GM23338 (cell line): Measurements from ENCODE around the gene ZNF784. TPM values are rescaled to one million over a fixed set of nuclear protein-coding genes. Genes with fewer than 3 reads are reported as not detected.

Experiments
- ATAC-seq: fragments of 200-7000 bp; cut with Tn5 transposase; 3 replicates; pipeline ENCODE4 v1.9.1; 2020
- DNase-seq: peaks from one replicate; pipeline ENCODE4 v3.0.0-alpha.2; 2015; ENCODE audit warnings: low spot score
- H2AFZ ChIP-seq: fragments of 200-600 bp; sonication (generic); 2 replicates; pipeline ENCODE4 v1.8.0; 2016; ENCODE audit warnings: antibody characterized with exemption, mild to moderate bottlenecking, moderate library complexity
- H3F3A ChIP-seq: fragments of 200-600 bp; sonication (generic); replicated peaks from 2 replicates; pipeline ENCODE4 v1.8.0; 2017; ENCODE audit warnings: antibody characterized with exemption, mixed run types, low read depth
- H3K27ac ChIP-seq: fragments of 200-600 bp; sonication (generic); 2 replicates; pipeline ENCODE4 v1.6.1; 2016; ENCODE audit warnings: low read depth
- H3K27me3 ChIP-seq: fragments of 200-600 bp; sonication (generic); 2 replicates; pipeline ENCODE4 v1.8.0; 2016; ENCODE audit warnings: mild to moderate bottlenecking, mixed run types, moderate library complexity; ENCODE audit not compliant: insufficient read depth
- H3K36me3 ChIP-seq: fragments of 200-600 bp; sonication (generic); 2 replicates; pipeline ENCODE4 v1.8.0; 2016; ENCODE audit warnings: mild to moderate bottlenecking; ENCODE audit not compliant: insufficient read depth
- H3K4me1 ChIP-seq: fragments of 200-600 bp; sonication (generic); 2 replicates; pipeline ENCODE4 v1.8.0; 2016; ENCODE audit warnings: mild to moderate bottlenecking, moderate library complexity; ENCODE audit not compliant: insufficient read depth
- H3K4me2 ChIP-seq: fragments of 200-600 bp; sonication (generic); 2 replicates; pipeline ENCODE4 v1.7.1; 2017; ENCODE audit warnings: mixed run types
- H3K4me3 ChIP-seq: fragments of 200-600 bp; sonication (generic); 2 replicates; pipeline ENCODE4 v1.6.1; 2016; ENCODE audit warnings: mixed run types
- H3K79me2 ChIP-seq: fragments of 200-600 bp; sonication (generic); replicated peaks from 2 replicates; pipeline ENCODE4 v1.8.0; 2017; ENCODE audit warnings: mild to moderate bottlenecking; ENCODE audit not compliant: insufficient read depth
- H3K9me2 ChIP-seq: fragments of 200-600 bp; sonication (generic); 2 replicates; pipeline ENCODE4 v1.8.0; 2017; ENCODE audit not compliant: insufficient read depth
- H4K20me1 ChIP-seq: fragments of 200-600 bp; sonication (generic); replicated peaks from 2 replicates; pipeline ENCODE4 v1.8.0; 2017; ENCODE audit warnings: mild to moderate bottlenecking; ENCODE audit not compliant: insufficient read depth
- H3K27ac Mint-ChIP-seq: 2 replicates; pipeline ENCODE4 v1.8.0; 2020; ENCODE audit warnings: inconsistent platforms, mild to moderate bottlenecking, moderate library complexity, mixed read lengths
- H3K27me3 Mint-ChIP-seq: 3 replicates; pipeline ENCODE4 v1.8.0; 2022; ENCODE audit warnings: low read depth, mild to moderate bottlenecking, moderate library complexity, mixed read lengths, inconsistent platforms; ENCODE audit not compliant: insufficient read depth, poor library complexity
- H3K36me3 Mint-ChIP-seq: 3 replicates; pipeline ENCODE4 v1.8.0; 2021; ENCODE audit warnings: low read depth, mild to moderate bottlenecking, inconsistent platforms, moderate library complexity, mixed read lengths
- H3K4me1 Mint-ChIP-seq: 3 replicates; pipeline ENCODE4 v1.8.0; 2020; ENCODE audit warnings: mild to moderate bottlenecking, inconsistent platforms, mixed read lengths
- H3K4me3 Mint-ChIP-seq: 3 replicates; pipeline ENCODE4 v1.8.0; 2021; ENCODE audit warnings: moderate library complexity, mild to moderate bottlenecking, inconsistent platforms, mixed read lengths
- H3K9me3 Mint-ChIP-seq: 3 replicates; pipeline ENCODE4 v1.8.0; 2020; ENCODE audit warnings: moderate library complexity, mild to moderate bottlenecking, inconsistent platforms, mixed read lengths
- CREB1 ChIP-seq: fragments of 250-450 bp; sonication (Bioruptor Pico); IDR thresholded peaks from 2 replicates; pipeline ENCODE4 v1.5.0; 2020; ENCODE audit warnings: low read depth, mild to moderate bottlenecking, moderate library complexity
- CTCF ChIP-seq, 2 experiments: fragments of 200-600 bp in 1 of 2; sonication (generic) in 1 of 2; conservative IDR thresholded peaks; 2 replicates each; pipeline versions ENCODE4 v1.5.1 to v1.6.1; 2016 to 2017; ENCODE audit warnings: antibody characterized with exemption in 2 of 2, low read depth in 2 of 2, mild to moderate bottlenecking in 2 of 2, moderate library complexity in 1 of 2
- ETS1 ChIP-seq: IDR thresholded peaks from 2 replicates; pipeline ENCODE4 v1.6.1; 2016; ENCODE audit warnings: antibody characterized with exemption
- EZH2 ChIP-seq: fragments of 200-600 bp; sonication (generic); IDR thresholded peaks from one replicate; pipeline ENCODE4 v1.8.0; 2017; ENCODE audit warnings: antibody characterized with exemption, mild to moderate bottlenecking, low read depth; ENCODE audit not compliant: unreplicated experiment
- EZH2phosphoT487 ChIP-seq: fragments of 200-600 bp; sonication (generic); IDR thresholded peaks from one replicate; pipeline ENCODE4 v1.8.1; 2018; ENCODE audit warnings: antibody characterized with exemption; ENCODE audit not compliant: unreplicated experiment
- JUNB ChIP-seq: IDR thresholded peaks from one replicate; pipeline ENCODE4 v1.6.1; 2016; ENCODE audit warnings: antibody characterized with exemption; ENCODE audit not compliant: unreplicated experiment
- NANOG ChIP-seq: IDR thresholded peaks from 2 replicates; pipeline ENCODE4 v1.6.1; 2016; ENCODE audit warnings: antibody characterized with exemption, borderline replicate concordance
- POLR2AphosphoS5 ChIP-seq: IDR thresholded peaks from 2 replicates; pipeline ENCODE4 v1.6.1; 2016; ENCODE audit warnings: antibody characterized with exemption, low read depth
- REST ChIP-seq: IDR thresholded peaks from one replicate; pipeline ENCODE4 v1.6.1; 2018; ENCODE audit warnings: antibody characterized with exemption; ENCODE audit not compliant: unreplicated experiment
- STAT1 ChIP-seq: IDR thresholded peaks from one replicate; pipeline ENCODE4 v1.6.1; 2016; ENCODE audit warnings: antibody characterized with exemption; ENCODE audit not compliant: unreplicated experiment
- ZNF114 ChIP-seq: fragments of 250-450 bp; sonication (Bioruptor Pico); IDR thresholded peaks from 2 replicates; pipeline ENCODE4 v1.5.0; 2020; ENCODE audit warnings: mild to moderate bottlenecking, moderate library complexity
- ZNF331 ChIP-seq: fragments of 250-450 bp; sonication (Bioruptor Pico); IDR thresholded peaks from 2 replicates; pipeline ENCODE4 v1.5.0; 2020; ENCODE audit warnings: low read depth, mild to moderate bottlenecking, moderate library complexity
- ZNF462 ChIP-seq: fragments of 250-450 bp; sonication (Bioruptor Pico); IDR thresholded peaks from 2 replicates; pipeline ENCODE4 v1.5.0; 2020; ENCODE audit warnings: mild to moderate bottlenecking, moderate library complexity
- polyA plus RNA-seq: library from polyadenylated mRNA; unstranded; fragments of >200 nt; fragmentation: Nextera tagmentation; extraction: Ambion mirVana; gene quantifications from 2 replicates; pipeline ENCODE4 v1.2.1, GENCODE V29; 2016
- total RNA-seq: library from RNA; depleted of rRNA; stranded (reverse); fragments of >200 nt; shearing (Covaris generic); gene quantifications from 2 replicates; pipeline ENCODE4 v1.2.3, GENCODE V29; 2014

The ZNF784 gene
- total and polyA plus RNA-seq, 2 experiments from 2014 or later, result 1.5 to 6.7 TPM

- Mint-ChIP-seq H3K9me3 (no peaks in the 10 kb centered on the region; the same call in 2 of the 3 replicates), H3K4me1 (peaks cover 25% of the 10 kb centered on the region), H3K4me3 (peak overlapping the region; percentile 18; the same call in 2 of the 3 replicates), H3K27ac (no peak overlapping the region), H3K27me3 (peaks cover 43% of the 10 kb centered on the region), H3K36me3 (peaks cover 25% of the 10 kb centered on the region)
- Histone ChIP-seq H2AFZ (no peak overlapping the region), H3K27ac (no peak overlapping the region), H3K79me2 (peaks cover 17% of the 10 kb centered on the region), H3K4me3 (no peak overlapping the region), H4K20me1 (no peaks in the 10 kb centered on the region), H3K36me3 (no peaks in the 10 kb centered on the region), H3K4me1 (no peaks in the 10 kb centered on the region; the same call in 1 of the 2 replicates), H3K4me2 (no peak overlapping the region), H3K27me3 (no peaks in the 10 kb centered on the region), H3F3A (peaks cover 15% of the 10 kb centered on the region), H3K9me2 (no peaks in the 10 kb centered on the region)
- DNase-seq, result no peak
- no peak for ATAC-seq
- TF ChIP-seq ZNF331 (CRISPR knock-in tag), result no peak
- no peak for TF ChIP-seq CTCF (conservative IDR thresholded peaks at IDR 0.05; ENCODE audit: low read depth in 2 of 2)
- no peak for TF ChIP-seq EZH2phosphoT487
- no peak for TF ChIP-seq CREB1 (CRISPR knock-in tag)
- no peak for TF ChIP-seq REST
- TF ChIP-seq ETS1, result no peak
- TF ChIP-seq STAT1, result no peak
- TF ChIP-seq JUNB, result no peak
- TF ChIP-seq NANOG, result no peak
- TF ChIP-seq EZH2, result no peak
- no peak for TF ChIP-seq POLR2AphosphoS5
- TF ChIP-seq ZNF114 (CRISPR knock-in tag), result no peak
- no peak for TF ChIP-seq ZNF462 (CRISPR knock-in tag)
These were observed 26.4 kb upstream of the ZNF784 start for GRCh38 chr19:55650602-55651230.
